NB4 (cell line): ENCODE measurements around the gene ANKRD55.

Source experiments
- DNase-seq: peaks from one replicate; pipeline ENCODE4 v3.0.0; 2010; ENCODE audit warnings: low read depth
- H3K4me3 ChIP-seq: one replicate; pipeline ENCODE4 v1.5.1; 2011; ENCODE audit warnings: mild to moderate bottlenecking, low read depth, low read length, moderate library complexity
- MAX ChIP-seq: IDR thresholded peaks from 2 replicates; pipeline ENCODE4 v1.6.1; 2011; ENCODE audit warnings: low read depth, low read length
- MYC ChIP-seq: IDR thresholded peaks from 2 replicates; pipeline ENCODE4 v1.6.1; 2011; ENCODE audit warnings: low read depth, low read length
- POLR2A ChIP-seq: IDR thresholded peaks from 2 replicates; pipeline ENCODE4 v1.6.1; 2011; ENCODE audit warnings: mild to moderate bottlenecking; ENCODE audit not compliant: insufficient read length; ENCODE audit errors: extremely low read depth
- TF ChIP-seq, protein P1 (sequence below): IDR thresholded peaks from one replicate; pipeline ENCODE4 v1.5.1; 2012; ENCODE audit warnings: low read depth, low read length

Gene ANKRD55

DNA sequence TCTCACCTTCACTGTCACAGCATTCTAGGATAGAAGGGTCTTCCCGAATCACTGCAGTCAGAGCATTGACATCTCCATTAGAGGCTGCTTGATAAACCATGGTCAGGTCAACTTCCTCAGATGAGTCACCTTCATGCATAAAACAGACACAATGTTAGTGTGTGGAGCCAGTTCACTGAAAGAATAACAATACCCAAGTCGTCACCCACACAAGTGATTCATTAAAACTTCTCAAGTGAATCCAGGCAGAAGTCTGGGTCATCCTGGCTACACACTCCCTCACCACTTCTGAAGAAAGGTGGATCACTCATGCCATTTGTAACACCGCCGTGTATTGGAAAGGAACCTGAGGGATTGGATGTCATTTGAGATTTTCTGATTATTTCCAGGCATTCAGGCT, 49.6 kb downstream of the ANKRD55 start:
- no peak overlapping the region for H3K4me3 ChIP-seq
- DNase-seq: no peak
- TF ChIP-seq, protein P1, sequence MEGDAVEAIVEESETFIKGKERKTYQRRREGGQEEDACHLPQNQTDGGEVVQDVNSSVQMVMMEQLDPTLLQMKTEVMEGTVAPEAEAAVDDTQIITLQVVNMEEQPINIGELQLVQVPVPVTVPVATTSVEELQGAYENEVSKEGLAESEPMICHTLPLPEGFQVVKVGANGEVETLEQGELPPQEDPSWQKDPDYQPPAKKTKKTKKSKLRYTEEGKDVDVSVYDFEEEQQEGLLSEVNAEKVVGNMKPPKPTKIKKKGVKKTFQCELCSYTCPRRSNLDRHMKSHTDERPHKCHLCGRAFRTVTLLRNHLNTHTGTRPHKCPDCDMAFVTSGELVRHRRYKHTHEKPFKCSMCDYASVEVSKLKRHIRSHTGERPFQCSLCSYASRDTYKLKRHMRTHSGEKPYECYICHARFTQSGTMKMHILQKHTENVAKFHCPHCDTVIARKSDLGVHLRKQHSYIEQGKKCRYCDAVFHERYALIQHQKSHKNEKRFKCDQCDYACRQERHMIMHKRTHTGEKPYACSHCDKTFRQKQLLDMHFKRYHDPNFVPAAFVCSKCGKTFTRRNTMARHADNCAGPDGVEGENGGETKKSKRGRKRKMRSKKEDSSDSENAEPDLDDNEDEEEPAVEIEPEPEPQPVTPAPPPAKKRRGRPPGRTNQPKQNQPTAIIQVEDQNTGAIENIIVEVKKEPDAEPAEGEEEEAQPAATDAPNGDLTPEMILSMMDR: no peak
- TF ChIP-seq POLR2A (no peak), MAX (no peak), MYC (no peak)

- no peak for TF ChIP-seq MAX
- TF ChIP-seq MYC: no peak
- TF ChIP-seq, protein P1: no peak
- TF ChIP-seq POLR2A: no peak
- no peak overlapping the region for H3K4me3 ChIP-seq
- no peak for DNase-seq
Measured at GRCh38 chr5:56179442-56179841, 53.7 kb downstream of the ANKRD55 start.

- no peak for TF ChIP-seq POLR2A
- TF ChIP-seq, protein P1: no peak
- no peak for TF ChIP-seq MAX
- TF ChIP-seq MYC: no peak
- H3K4me3 ChIP-seq: no peak overlapping the region
- DNase-seq: no peak
Measured at GRCh38 chr5:56178823-56179222, 54.3 kb downstream of the ANKRD55 start.

- TF ChIP-seq, protein P1: no peak
- no peak for TF ChIP-seq MAX
- TF ChIP-seq POLR2A: no peak
- TF ChIP-seq MYC: no peak
- no peak overlapping the region for H3K4me3 ChIP-seq
- no peak for DNase-seq
Measured at GRCh38 chr5:56176871-56177533, 56.1 kb downstream of the ANKRD55 start.

- TF ChIP-seq MYC: no peak
- TF ChIP-seq MAX: no peak
- no peak for TF ChIP-seq POLR2A
- TF ChIP-seq, protein P1: no peak
- DNase-seq: no peak
- no peak overlapping the region for H3K4me3 ChIP-seq
Measured at GRCh38 chr5:56176155-56176798, 56.9 kb downstream of the ANKRD55 start.
